GM06990 (cell line): ENCODE results near the gene SH3TC1.

Experiments
- DNase-seq: peaks from one replicate; pipeline ENCODE4 v3.0.0-alpha.2; 2011; ENCODE audit not compliant: insufficient read length; ENCODE audit errors: extremely low read depth
- H3K27me3 ChIP-seq: replicated peaks from 2 replicates; pipeline ENCODE4 v1.6.0; 2011; ENCODE audit warnings: low read length; ENCODE audit not compliant: control insufficient read depth, insufficient read depth
- H3K36me3 ChIP-seq: 2 replicates; pipeline ENCODE4 v1.5.1; 2011; ENCODE audit warnings: low read length; ENCODE audit not compliant: control insufficient read depth, insufficient read depth
- H3K4me3 ChIP-seq: replicated peaks from 2 replicates; pipeline ENCODE4 v1.5.1; 2011; ENCODE audit warnings: low read depth, mild to moderate bottlenecking, control low read depth, low read length
- CTCF ChIP-seq: IDR thresholded peaks from 2 replicates; pipeline ENCODE4 v1.5.1; 2011; ENCODE audit warnings: low read length, control low read depth, mild to moderate bottlenecking, inconsistent platforms; ENCODE audit not compliant: insufficient read depth, poor library complexity, severe bottlenecking

The SH3TC1 gene

GRCh38 chr4:8259743-8260430 lies 60.8 kb downstream of the SH3TC1 start:
- peaks cover 2% of the 10 kb centered on the region; the same call in 1 of the 2 replicates for H3K27me3 ChIP-seq
- H3K36me3 ChIP-seq, result no peaks in the 10 kb centered on the region
- no peak for DNase-seq
- TF ChIP-seq CTCF, result no peak
- H3K4me3 ChIP-seq, result no peak overlapping the region

- no peak for DNase-seq
- H3K4me3 ChIP-seq, result no peak overlapping the region
- TF ChIP-seq CTCF, result no peak
- peaks cover 2% of the 10 kb centered on the region; the same call in 1 of the 2 replicates for H3K27me3 ChIP-seq
- no peaks in the 10 kb centered on the region for H3K36me3 ChIP-seq
These were observed 61.6 kb downstream of the SH3TC1 start for GRCh38 chr4:8260656-8261111.

- peaks cover 2% of the 10 kb centered on the region; the same call in 1 of the 2 replicates for H3K27me3 ChIP-seq
- no peak for DNase-seq
These were observed 62.9 kb downstream of the SH3TC1 start for GRCh38 chr4:8261851-8262535.

GRCh38 chr4:8262637-8263322 lies 63.7 kb downstream of the SH3TC1 start:
- peaks cover 2% of the 10 kb centered on the region; the same call in 1 of the 2 replicates for H3K27me3 ChIP-seq
- no peak for TF ChIP-seq CTCF
- no peak overlapping the region for H3K4me3 ChIP-seq
- no peaks in the 10 kb centered on the region for H3K36me3 ChIP-seq
- DNase-seq, result no peak

More at GRCh38 chr4:8261851-8262535, 62.9 kb downstream of the SH3TC1 start:
- no peak overlapping the region for H3K4me3 ChIP-seq
- H3K36me3 ChIP-seq, result no peaks in the 10 kb centered on the region
- no peak for TF ChIP-seq CTCF

GRCh38 chr4:8263397-8263796 lies 64.3 kb downstream of the SH3TC1 start:
- Histone ChIP-seq H3K4me3 (no peak overlapping the region), H3K27me3 (peaks cover 2% of the 10 kb centered on the region; the same call in 1 of the 2 replicates), H3K36me3 (no peaks in the 10 kb centered on the region)
- no peak for DNase-seq
- TF ChIP-seq CTCF, result no peak
